GM10266 (cell line): ENCODE measurements around the gene ATP13A1.

Source experiments
- DNase-seq: peaks from one replicate; pipeline ENCODE4 v3.0.0; 2012; ENCODE audit errors: extremely low spot score
- TF ChIP-seq, protein P1 (sequence below): IDR thresholded peaks from 2 replicates; pipeline ENCODE4 v1.5.1; 2012; ENCODE audit warnings: mild to moderate bottlenecking, low read depth; ENCODE audit not compliant: control insufficient read depth, insufficient read depth; ENCODE audit errors: missing control alignments

ATP13A1 gene

GRCh38 chr19:19655051-19655594 lies 8.4 kb downstream of the ATP13A1 start:
- no peak for DNase-seq
- TF ChIP-seq, protein P1, sequence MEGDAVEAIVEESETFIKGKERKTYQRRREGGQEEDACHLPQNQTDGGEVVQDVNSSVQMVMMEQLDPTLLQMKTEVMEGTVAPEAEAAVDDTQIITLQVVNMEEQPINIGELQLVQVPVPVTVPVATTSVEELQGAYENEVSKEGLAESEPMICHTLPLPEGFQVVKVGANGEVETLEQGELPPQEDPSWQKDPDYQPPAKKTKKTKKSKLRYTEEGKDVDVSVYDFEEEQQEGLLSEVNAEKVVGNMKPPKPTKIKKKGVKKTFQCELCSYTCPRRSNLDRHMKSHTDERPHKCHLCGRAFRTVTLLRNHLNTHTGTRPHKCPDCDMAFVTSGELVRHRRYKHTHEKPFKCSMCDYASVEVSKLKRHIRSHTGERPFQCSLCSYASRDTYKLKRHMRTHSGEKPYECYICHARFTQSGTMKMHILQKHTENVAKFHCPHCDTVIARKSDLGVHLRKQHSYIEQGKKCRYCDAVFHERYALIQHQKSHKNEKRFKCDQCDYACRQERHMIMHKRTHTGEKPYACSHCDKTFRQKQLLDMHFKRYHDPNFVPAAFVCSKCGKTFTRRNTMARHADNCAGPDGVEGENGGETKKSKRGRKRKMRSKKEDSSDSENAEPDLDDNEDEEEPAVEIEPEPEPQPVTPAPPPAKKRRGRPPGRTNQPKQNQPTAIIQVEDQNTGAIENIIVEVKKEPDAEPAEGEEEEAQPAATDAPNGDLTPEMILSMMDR = no peak

GRCh38 chr19:19654441-19654840 lies 9.0 kb downstream of the ATP13A1 start:
- TF ChIP-seq, protein P1 = no peak
- DNase-seq = no peak

- TF ChIP-seq, protein P1 = no peak
- DNase-seq = no peak
Observed at GRCh38 chr19:19653597-19654147, 9.8 kb downstream of the ATP13A1 start.

DNA sequence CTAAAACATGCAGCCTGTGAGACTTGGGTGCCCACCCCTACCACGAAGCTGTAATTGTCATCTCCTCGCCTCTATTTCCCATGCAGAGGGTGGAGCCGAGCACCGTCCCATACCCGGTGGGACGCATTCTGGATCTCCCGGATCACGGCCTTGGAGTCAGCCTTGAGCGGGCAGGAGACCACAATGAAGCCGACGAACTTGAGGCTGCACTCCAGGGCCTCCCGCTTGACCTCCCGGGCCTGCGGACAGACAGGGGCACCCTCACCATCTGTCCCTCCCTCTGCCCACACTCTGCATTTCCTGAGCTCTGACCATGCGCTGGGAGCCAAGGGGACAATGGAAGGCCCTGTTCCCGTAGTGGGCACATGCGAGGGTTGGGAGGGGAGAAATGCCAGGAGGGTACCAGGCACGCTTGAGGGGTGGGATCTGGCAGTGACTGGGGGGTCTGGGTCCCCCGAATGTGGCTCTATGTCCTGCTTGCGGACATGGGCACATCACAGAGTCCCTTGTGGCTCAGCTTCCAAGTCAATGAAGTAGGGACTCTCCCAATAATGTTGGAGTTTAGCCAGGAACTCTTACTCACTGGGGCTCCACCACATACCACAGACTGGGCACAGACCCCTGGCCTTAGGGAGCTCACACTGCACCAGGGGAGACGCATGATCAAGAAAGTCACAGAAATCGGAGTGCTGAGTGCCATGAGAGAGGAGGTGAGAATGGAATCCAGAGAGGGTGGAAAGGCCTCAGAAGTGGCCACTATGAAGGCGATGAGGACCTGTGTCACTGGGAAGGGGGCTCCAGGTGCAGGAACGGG lies 10.8 kb downstream of the ATP13A1 start:
- no peak for DNase-seq
- TF ChIP-seq, protein P1 = no peak

GRCh38 chr19:19651076-19651475 lies 12.4 kb downstream of the ATP13A1 start:
- TF ChIP-seq, protein P1 = no peak
- no peak for DNase-seq

DNA sequence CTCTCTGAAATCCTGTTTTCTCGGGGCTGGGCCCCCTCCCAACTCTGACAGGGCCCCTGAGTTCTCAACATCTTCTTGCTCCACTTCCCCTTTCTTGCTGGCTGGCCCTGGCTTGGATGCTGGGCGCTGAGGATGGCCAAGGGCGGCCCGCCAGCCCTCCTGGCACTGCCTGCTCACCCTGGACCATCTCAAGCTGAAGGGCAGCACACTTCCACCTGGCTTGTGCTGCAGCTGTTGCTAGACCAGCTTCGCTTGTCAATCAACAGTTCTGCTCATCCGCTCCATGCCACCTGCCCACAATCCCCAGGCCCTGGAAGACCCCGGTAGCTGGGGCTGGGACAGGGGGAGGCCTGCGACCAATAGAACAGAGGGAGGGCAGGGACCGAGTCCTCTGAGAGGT lies 13.1 kb downstream of the ATP13A1 start:
- no peak for DNase-seq
- TF ChIP-seq, protein P1 = no peak

- TF ChIP-seq, protein P1 = no peak
- no peak for DNase-seq
Observed at GRCh38 chr19:19649580-19649995, 13.9 kb downstream of the ATP13A1 start.
